DOHH2 (cell line): Measurements from ENCODE around the gene EIF4E3.

Experiments used
- H3F3A ChIP-seq: fragments of 200-600 bp; sonication (generic), shearing (Covaris generic); 2 replicates; pipeline ENCODE4 v1.6.0; 2016; ENCODE audit warnings: antibody characterized with exemption, mild to moderate bottlenecking; ENCODE audit not compliant: control insufficient read depth, insufficient read depth
- H3K27ac ChIP-seq: fragments of 200-600 bp; sonication (generic); 2 replicates; pipeline ENCODE4 v1.5.1; 2014; ENCODE audit warnings: low read depth, mild to moderate bottlenecking, low read length, moderate library complexity
- H3K27me3 ChIP-seq: fragments of 200-600 bp; sonication (generic); 2 replicates; pipeline ENCODE4 v1.6.1; 2014; ENCODE audit warnings: mild to moderate bottlenecking, low read length, mixed read lengths; ENCODE audit not compliant: control insufficient read depth
- H3K36me3 ChIP-seq: fragments of 200-600 bp; sonication (generic); 2 replicates; pipeline ENCODE4 v1.6.1; 2014; ENCODE audit warnings: mild to moderate bottlenecking, low read length, moderate library complexity, mixed read lengths; ENCODE audit not compliant: control insufficient read depth
- H3K4me1 ChIP-seq: fragments of 200-600 bp; sonication (generic); 2 replicates; pipeline ENCODE4 v1.6.1; 2014; ENCODE audit warnings: mild to moderate bottlenecking, low read length, mixed read lengths; ENCODE audit not compliant: control insufficient read depth
- H3K4me2 ChIP-seq: fragments of 200-600 bp; sonication (generic); 2 replicates; pipeline ENCODE4 v1.6.0; 2014; ENCODE audit warnings: mild to moderate bottlenecking, low read length, moderate library complexity
- H3K4me3 ChIP-seq: fragments of 200-600 bp; sonication (generic); 2 replicates; pipeline ENCODE4 v1.5.1; 2014; ENCODE audit warnings: mild to moderate bottlenecking, low read length, mixed read lengths
- H3K79me2 ChIP-seq: fragments of 200-600 bp; sonication (generic); 2 replicates; pipeline ENCODE4 v1.6.1; 2014; ENCODE audit warnings: mild to moderate bottlenecking, low read length, mixed read lengths; ENCODE audit not compliant: control insufficient read depth
- H3K9me2 ChIP-seq: fragments of 200-600 bp; sonication (generic); replicated peaks from 2 replicates; pipeline ENCODE4 v1.6.1; 2014; ENCODE audit warnings: mild to moderate bottlenecking, low read length, mixed read lengths; ENCODE audit not compliant: control insufficient read depth
- H3K9me3 ChIP-seq: fragments of 200-600 bp; sonication (generic); 2 replicates; pipeline ENCODE4 v1.6.1; 2014; ENCODE audit warnings: antibody characterized with exemption, low read length, mixed read lengths; ENCODE audit not compliant: control insufficient read depth, insufficient read depth
- H4K20me1 ChIP-seq: fragments of 200-600 bp; sonication (generic); 2 replicates; pipeline ENCODE4 v1.6.0; 2014; ENCODE audit warnings: low read depth, mild to moderate bottlenecking, antibody characterized with exemption, low read length, moderate library complexity; ENCODE audit not compliant: control insufficient read depth, insufficient read depth
- CTCF ChIP-seq: fragments of 200-600 bp; sonication (generic); IDR thresholded peaks from one replicate; pipeline ENCODE4 v1.5.1; 2014; ENCODE audit warnings: antibody characterized with exemption, mild to moderate bottlenecking, low read depth, low read length; ENCODE audit not compliant: poor library complexity, severe bottlenecking
- EZH2phosphoT487 ChIP-seq: fragments of 200-600 bp; sonication (generic); IDR thresholded peaks from 2 replicates; pipeline ENCODE4 v1.6.1; 2017; ENCODE audit warnings: borderline replicate concordance, mild to moderate bottlenecking, antibody characterized with exemption, low read length, moderate library complexity, mixed read lengths

EIF4E3 gene

DNA sequence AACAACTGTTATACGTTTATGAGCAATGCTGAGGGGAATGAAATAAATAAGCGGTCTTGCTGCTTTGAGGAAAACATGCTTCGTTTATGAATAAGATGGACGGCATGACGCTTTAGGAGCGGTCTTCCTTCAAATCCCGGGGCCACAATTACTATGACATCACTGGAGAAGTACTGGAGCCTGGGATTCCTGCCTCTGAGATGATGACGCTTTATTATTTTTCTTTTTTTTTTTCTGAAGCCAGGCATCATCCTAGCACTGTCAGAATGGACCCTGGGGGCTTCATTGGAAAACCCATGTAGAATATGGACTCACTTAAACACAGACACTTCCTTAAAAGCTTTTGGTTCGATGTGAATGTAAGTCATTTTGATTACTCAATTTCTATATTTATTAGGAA lies 89.2 kb downstream of the EIF4E3 start:
- H3K36me3 ChIP-seq: no peaks in the 10 kb centered on the region
- TF ChIP-seq EZH2phosphoT487 (no peak), CTCF (no peak)
- no peaks in the 10 kb centered on the region; the same call in 1 of the 2 replicates for H3K27me3 ChIP-seq
- H3K4me1 ChIP-seq: no peaks in the 10 kb centered on the region
- H3K9me2 ChIP-seq: no peaks in the 10 kb centered on the region
- H3K4me3 ChIP-seq: no peak overlapping the region
- H3K4me2 ChIP-seq: no peak overlapping the region
- no peak overlapping the region for H3K27ac ChIP-seq
- H3K9me3 ChIP-seq: no peaks in the 10 kb centered on the region; the same call in 1 of the 2 replicates
- no peaks in the 10 kb centered on the region for H4K20me1 ChIP-seq
- no peaks in the 10 kb centered on the region for H3K79me2 ChIP-seq
- no peaks in the 10 kb centered on the region for H3F3A ChIP-seq

DNA sequence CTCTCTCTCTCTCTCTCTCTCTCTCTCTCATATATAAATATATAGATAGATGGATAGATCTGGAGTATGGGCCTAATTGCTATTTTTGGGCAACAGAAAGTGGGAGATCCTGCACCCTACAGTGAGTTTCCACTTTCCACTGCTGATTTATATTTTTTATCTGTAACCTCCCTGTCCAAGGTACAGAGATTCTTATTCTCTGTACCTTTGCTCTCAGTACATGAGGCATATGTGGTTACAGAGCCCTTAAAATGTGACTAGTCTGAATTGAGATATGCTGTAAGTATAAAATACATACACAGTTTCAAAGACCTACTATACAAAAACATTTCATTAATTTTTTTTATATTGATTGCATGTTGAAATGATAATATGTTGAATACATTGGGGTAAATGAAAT lies 90.5 kb downstream of the EIF4E3 start:
- Histone ChIP-seq H3F3A (no peaks in the 10 kb centered on the region), H3K27ac (no peak overlapping the region), H3K79me2 (no peaks in the 10 kb centered on the region)

DNA sequence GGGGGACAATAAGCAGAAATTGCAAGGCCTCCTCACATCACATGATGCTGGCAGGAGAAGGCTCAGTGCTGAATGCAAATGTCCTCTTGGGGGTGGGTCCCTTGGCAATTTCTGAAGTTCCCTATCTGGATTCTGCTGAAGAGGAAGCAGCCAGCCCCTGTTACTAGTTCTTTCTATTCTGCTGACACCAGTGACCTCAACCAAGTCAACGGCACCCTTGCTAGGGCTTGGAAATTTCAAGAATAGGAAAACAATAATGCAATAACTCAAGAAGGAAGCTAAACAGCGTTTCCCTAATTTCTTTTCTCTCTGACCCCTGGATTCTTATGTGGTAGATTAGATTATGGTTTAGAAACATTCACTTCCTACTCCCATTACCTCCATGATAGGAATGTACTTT lies 95.5 kb downstream of the EIF4E3 start:
- no peak overlapping the region for H3K27ac ChIP-seq
- no peaks in the 10 kb centered on the region for H3K9me2 ChIP-seq
- H3F3A ChIP-seq: no peaks in the 10 kb centered on the region
- no peaks in the 10 kb centered on the region; the same call in 1 of the 2 replicates for H3K9me3 ChIP-seq
- H3K36me3 ChIP-seq: no peaks in the 10 kb centered on the region
- H3K4me1 ChIP-seq: 0 out of 2 replicates have a peak, but pooled peaks cover 5% of the 10 kb centered on the region
- H3K4me2 ChIP-seq: no peak overlapping the region
- H3K79me2 ChIP-seq: no peaks in the 10 kb centered on the region
- TF ChIP-seq EZH2phosphoT487 (no peak), CTCF (no peak)
- no peak overlapping the region for H3K4me3 ChIP-seq
- no peaks in the 10 kb centered on the region for H4K20me1 ChIP-seq
- no peaks in the 10 kb centered on the region for H3K27me3 ChIP-seq

More for the DNA sequence above, 90.5 kb downstream of the EIF4E3 start:
- Histone ChIP-seq H3K4me2 (no peak overlapping the region), H3K9me2 (no peaks in the 10 kb centered on the region), H3K4me3 (no peak overlapping the region), H3K9me3 (no peaks in the 10 kb centered on the region; the same call in 1 of the 2 replicates), H3K36me3 (no peaks in the 10 kb centered on the region), H3K27me3 (no peaks in the 10 kb centered on the region; the same call in 1 of the 2 replicates), H4K20me1 (no peaks in the 10 kb centered on the region), H3K4me1 (0 out of 2 replicates have a peak, but pooled peaks cover 4% of the 10 kb centered on the region)
- no peak for TF ChIP-seq EZH2phosphoT487
- no peak for TF ChIP-seq CTCF
